Hepatocyte (in vitro differentiated cells): ENCODE data around the gene NXPE3.

Experiments
- EZH2phosphoT487 ChIP-seq: fragments of 200-600 bp; sonication (generic); IDR thresholded peaks from one replicate; pipeline ENCODE4 v1.6.1; 2018; ENCODE audit warnings: antibody characterized with exemption, mild to moderate bottlenecking, low read depth, moderate library complexity; ENCODE audit not compliant: unreplicated experiment, severe bottlenecking
- TF ChIP-seq, protein P1 (sequence below): fragments of 200-600 bp; sonication (generic); IDR thresholded peaks from 2 replicates; pipeline ENCODE4 v1.5.1; 2016; ENCODE audit warnings: antibody characterized with exemption, mild to moderate bottlenecking; ENCODE audit not compliant: poor library complexity

DNA sequence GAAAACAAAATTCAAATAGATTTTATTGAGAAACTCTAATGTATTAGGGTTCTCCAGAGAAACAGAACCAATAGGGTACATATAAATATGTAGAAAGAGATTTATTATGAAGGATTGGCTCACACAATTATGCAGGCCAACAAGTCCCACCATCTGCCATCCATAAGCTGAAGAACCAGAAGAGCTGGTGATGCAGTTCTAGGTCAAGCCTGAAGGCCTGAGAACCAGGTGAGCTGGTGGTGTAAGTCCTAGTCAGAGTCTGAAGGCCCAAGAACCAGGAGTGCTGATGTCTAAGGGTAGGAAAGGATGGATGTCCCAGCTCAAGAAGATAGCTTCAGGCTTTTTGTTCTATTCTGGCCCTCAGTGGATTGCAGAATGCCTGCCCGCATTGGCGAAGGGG lies 67.7 kb downstream of the NXPE3 start:
- TF ChIP-seq, protein P1, sequence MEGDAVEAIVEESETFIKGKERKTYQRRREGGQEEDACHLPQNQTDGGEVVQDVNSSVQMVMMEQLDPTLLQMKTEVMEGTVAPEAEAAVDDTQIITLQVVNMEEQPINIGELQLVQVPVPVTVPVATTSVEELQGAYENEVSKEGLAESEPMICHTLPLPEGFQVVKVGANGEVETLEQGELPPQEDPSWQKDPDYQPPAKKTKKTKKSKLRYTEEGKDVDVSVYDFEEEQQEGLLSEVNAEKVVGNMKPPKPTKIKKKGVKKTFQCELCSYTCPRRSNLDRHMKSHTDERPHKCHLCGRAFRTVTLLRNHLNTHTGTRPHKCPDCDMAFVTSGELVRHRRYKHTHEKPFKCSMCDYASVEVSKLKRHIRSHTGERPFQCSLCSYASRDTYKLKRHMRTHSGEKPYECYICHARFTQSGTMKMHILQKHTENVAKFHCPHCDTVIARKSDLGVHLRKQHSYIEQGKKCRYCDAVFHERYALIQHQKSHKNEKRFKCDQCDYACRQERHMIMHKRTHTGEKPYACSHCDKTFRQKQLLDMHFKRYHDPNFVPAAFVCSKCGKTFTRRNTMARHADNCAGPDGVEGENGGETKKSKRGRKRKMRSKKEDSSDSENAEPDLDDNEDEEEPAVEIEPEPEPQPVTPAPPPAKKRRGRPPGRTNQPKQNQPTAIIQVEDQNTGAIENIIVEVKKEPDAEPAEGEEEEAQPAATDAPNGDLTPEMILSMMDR: no peak
- no peak for TF ChIP-seq EZH2phosphoT487
